GM19099 (cell line): Measurements from ENCODE around the gene NUP93.

Experiments used
- POLR2A ChIP-seq: IDR thresholded peaks from 3 replicates; pipeline ENCODE4 v1.6.1; 2011; ENCODE audit warnings: low read depth; ENCODE audit not compliant: insufficient read length; ENCODE audit errors: extremely low read depth

Gene NUP93

DNA sequence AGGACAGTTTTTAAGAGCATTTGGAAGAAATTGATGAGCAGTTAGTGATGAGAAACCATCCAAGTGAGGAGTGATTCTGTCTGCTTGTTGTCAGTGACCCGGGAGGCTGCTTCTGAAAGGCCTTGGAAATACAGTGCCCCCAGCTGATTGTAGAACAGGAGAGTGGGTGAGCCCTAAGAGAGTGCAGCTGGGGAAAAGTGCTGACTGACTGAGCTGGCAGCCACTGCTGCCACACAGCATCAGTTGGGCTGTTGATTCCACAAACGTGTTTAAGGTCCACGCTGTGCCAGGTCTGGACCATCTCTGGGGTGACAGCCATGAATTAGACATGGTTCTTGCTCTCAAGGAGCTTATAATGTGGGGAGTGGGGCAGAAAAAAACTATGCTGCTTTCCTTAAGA, 18.9 kb downstream of the NUP93 start:
- no peak for TF ChIP-seq POLR2A

DNA sequence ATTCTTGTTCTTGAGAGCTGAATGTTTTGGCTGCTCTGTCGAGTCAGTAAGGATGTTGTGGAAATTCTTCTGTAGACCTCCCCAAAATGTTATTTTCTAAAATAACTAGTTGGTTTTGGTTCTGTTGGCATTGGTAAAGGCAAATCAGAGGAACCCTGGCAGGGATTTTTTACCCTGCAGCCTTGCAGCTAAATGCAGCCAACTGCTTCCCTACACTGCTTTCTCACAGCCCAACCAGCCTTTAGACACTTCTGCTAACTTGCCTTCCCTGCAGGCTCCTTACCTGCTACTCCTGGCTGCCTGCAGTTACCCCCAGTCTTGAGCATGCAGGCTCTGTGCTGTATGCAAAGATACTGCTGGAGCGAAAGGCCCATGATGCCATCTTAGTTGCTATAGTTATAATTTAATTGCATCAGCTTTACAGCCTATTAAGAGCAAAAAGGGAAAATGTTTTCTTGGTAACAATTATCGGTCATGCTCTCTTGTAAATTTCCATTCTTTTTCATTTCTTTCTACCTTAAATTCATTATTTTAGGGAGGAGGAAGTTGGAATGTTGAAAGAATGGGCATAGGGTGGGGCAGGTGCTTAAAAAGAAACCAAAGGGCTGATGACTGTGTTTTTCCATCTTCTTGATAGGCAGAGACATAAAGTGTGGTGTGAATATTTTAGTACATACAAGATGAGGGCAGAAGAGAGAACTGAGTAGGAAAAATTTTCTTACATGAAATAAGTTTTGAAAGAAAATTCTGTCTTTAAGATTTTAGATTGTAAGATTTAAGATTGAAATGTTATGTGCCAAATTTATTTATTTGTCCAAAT, 20.0 kb downstream of the NUP93 start:
- no peak for TF ChIP-seq POLR2A

- no peak for TF ChIP-seq POLR2A
Observed at GRCh38 chr16:56753410-56753809, 23.5 kb downstream of the NUP93 start.

GRCh38 chr16:56755038-56755437, 25.1 kb downstream of the NUP93 start:
- TF ChIP-seq POLR2A: no peak

GRCh38 chr16:56758432-56758831, 28.5 kb downstream of the NUP93 start:
- TF ChIP-seq POLR2A: no peak

GRCh38 chr16:56758930-56759329, 29.0 kb downstream of the NUP93 start:
- no peak for TF ChIP-seq POLR2A

GRCh38 chr16:56763291-56763916, 33.5 kb downstream of the NUP93 start:
- TF ChIP-seq POLR2A: no peak

GRCh38 chr16:56764835-56765234, 34.9 kb downstream of the NUP93 start:
- no peak for TF ChIP-seq POLR2A

- TF ChIP-seq POLR2A: no peak
Observed at GRCh38 chr16:56765949-56766348, 36.0 kb downstream of the NUP93 start.

- TF ChIP-seq POLR2A: no peak
Observed at GRCh38 chr16:56767024-56767423, 37.1 kb downstream of the NUP93 start.

DNA sequence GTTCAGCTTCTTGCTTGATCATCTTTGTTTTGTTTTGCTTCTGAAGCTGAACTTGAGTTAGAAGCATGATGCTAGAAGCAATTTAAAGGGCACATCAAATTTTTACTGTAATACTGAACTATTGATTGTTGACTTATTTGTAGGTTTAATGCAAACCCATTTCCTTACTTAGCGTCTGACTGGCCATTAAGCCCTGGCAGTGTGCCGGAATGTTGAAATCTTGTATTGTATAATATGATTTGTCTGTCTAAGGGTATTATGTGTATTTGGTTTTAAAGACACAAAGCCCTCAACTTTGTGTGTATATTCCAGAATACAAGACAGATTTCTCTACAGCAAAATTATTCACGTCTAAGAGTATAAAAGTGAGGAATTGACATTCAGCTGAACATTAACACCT, 39.7 kb downstream of the NUP93 start:
- no peak for TF ChIP-seq POLR2A

GRCh38 chr16:56771558-56772279, 41.8 kb downstream of the NUP93 start:
- no peak for TF ChIP-seq POLR2A

DNA sequence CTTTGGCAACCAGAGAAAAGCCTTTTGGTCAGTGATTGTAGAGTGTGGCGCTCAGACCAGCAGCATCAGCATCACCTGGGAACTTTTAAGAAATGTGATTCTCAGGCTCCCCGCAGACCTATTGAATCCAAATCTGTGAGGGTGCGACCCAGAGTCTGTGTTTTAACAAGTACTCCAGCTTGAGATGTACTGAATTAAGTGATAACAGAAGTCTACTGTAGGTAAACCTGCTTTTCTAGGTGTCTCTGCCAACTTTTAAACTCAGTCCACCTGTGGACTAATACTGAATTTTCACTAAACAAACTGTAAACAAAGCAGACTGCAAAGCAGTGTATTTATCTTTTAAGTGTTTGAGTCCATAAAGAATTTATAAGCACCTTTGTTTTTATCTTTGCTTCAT, 43.6 kb downstream of the NUP93 start:
- no peak for TF ChIP-seq POLR2A

DNA sequence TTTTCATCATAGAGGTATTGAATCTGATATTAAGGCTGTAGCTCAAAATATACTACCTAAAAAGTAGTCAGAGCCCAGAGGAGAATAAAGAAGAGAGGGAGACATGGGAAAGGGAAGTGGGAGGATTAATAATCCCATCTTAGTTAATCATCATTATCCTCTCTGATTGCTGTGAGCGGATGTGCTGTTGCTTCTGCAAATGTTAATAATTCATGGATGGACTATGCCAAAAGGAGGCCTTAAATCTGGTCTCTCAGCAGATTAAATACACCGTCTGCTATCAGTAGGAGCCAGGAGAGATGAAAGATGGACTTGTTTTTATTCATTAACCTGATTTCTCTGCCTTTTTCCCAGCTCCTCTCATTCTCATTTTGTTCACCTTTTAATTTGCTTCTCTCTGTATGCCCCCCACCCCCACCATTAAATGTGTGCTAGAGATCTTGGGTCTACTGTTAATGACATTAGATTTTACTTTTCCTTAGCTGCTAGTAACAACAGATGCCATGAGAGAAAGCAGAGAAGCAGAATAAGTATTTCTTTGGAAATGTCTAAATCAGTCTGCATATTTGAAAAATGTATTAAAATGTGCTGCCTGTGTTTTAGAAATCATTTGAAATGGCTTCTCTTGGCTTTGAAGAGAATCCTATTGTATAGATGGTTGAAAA, 44.2 kb downstream of the NUP93 start:
- no peak for TF ChIP-seq POLR2A

GRCh38 chr16:56775162-56775561, 45.2 kb downstream of the NUP93 start:
- TF ChIP-seq POLR2A: no peak
